K562 (cell line): ENCODE data around the gene PTPRF. TPM values are rescaled to one million over a fixed set of nuclear protein-coding genes. Genes with fewer than 3 reads are reported as not detected.

ENCODE experiments used
- ETV6 ChIP-seq, 3 experiments: fragments of 150-350 bp in 1 of 3; sonication (generic) in 1 of 3; formaldehyde crosslinking in 1 of 3; IDR thresholded peaks; 2 replicates each; pipeline versions ENCODE4 v1.6.1 to v1.8.0; 2014 to 2022; ENCODE audit warnings: borderline replicate concordance in 2 of 3, low read depth in 2 of 3, antibody characterized with exemption in 1 of 3, low read length in 1 of 3, mild to moderate bottlenecking in 1 of 3, missing genetic modification reagents in 1 of 3
- FOXA1 ChIP-seq: fragments of 450-650 bp; IDR thresholded peaks from 2 replicates; pipeline ENCODE4 v1.6.1; 2016; ENCODE audit warnings: mild to moderate bottlenecking, borderline replicate concordance
- HNRNPUL1 ChIP-seq: fragments of 200-400 bp; formaldehyde crosslinking; IDR thresholded peaks from 2 replicates; pipeline ENCODE4 v1.6.1; 2017; ENCODE audit warnings: low read length
- POU5F1 ChIP-seq: fragments of 150-350 bp; IDR thresholded peaks from 2 replicates; pipeline ENCODE4 v1.6.1; 2014; ENCODE audit warnings: borderline replicate concordance, low read length, low read depth, mild to moderate bottlenecking; ENCODE audit not compliant: partially characterized antibody
- SIX5 ChIP-seq, 2 experiments: IDR thresholded peaks; 2 replicates each; pipeline ENCODE4 v1.6.1; 2011; ENCODE audit warnings: low read length in 2 of 2, borderline replicate concordance in 1 of 2, low read depth in 1 of 2, mild to moderate bottlenecking in 1 of 2, moderate library complexity in 1 of 2; ENCODE audit not compliant: insufficient read depth in 1 of 2
- TCFL5 ChIP-seq: fragments of 250-450 bp; sonication (Bioruptor Pico); conservative IDR thresholded peaks from 2 replicates; pipeline ENCODE4 v1.6.1; 2021; ENCODE audit warnings: mild to moderate bottlenecking, moderate library complexity, matching md5 sums
- ZNF184 ChIP-seq: sonication (generic); formaldehyde crosslinking; IDR thresholded peaks from 2 replicates; pipeline ENCODE4 v1.5.0; 2020; ENCODE audit warnings: missing genetic modification reagents
- ZNF586 ChIP-seq: fragments of 450-650 bp; formaldehyde crosslinking; conservative IDR thresholded peaks from 2 replicates; pipeline ENCODE4 v1.4.0; 2020; ENCODE audit warnings: mild to moderate bottlenecking, moderate library complexity
- polyA plus RNA-seq, 8 experiments: library from polyadenylated mRNA; depleted of rRNA in 4 of 8; stranded (reverse) in 5 of 8; unstranded in 3 of 8; fragments of >200 nt; fragmentation: Nextera tagmentation in 2 of 8; fragmentation: Illumina TruSeq in 1 of 8; extraction: Ambion mirVana in 2 of 8; extraction: Trizol in 1 of 8; gene quantifications; 2 replicates each; pipeline versions ENCODE4 v1.2.1 to v1.2.3, GENCODE V29; 2011 to 2014; ENCODE audit warnings: inconsistent platforms in 1 of 8, missing spikeins in 1 of 8
- total RNA-seq, 7 experiments: library from RNA; depleted of rRNA in 6 of 7; stranded (reverse); fragments of >200 nt in 6 of 7; fragmentation: Illumina TruSeq in 2 of 7; extraction: Trizol in 2 of 7; gene quantifications; 2 replicates each; pipeline versions ENCODE4 v1.2.1 to v1.2.3, GENCODE V29; 2011 to 2021; ENCODE audit warnings: low replicate concordance in 1 of 7
- TF ChIP-seq, protein P1 (sequence below), 2 experiments: fragments of 450-650 bp in 1 of 2; IDR thresholded peaks; 2 replicates each; pipeline ENCODE4 v1.6.1; 2011 to 2017; ENCODE audit warnings: low read depth in 2 of 2, antibody characterized with exemption in 1 of 2, borderline replicate concordance in 1 of 2, low read length in 1 of 2, mild to moderate bottlenecking in 1 of 2, mixed read lengths in 1 of 2; ENCODE audit not compliant: control insufficient read depth in 1 of 2
- TF ChIP-seq, protein P2 (sequence below): fragments of 200-600 bp; sonication (generic); IDR thresholded peaks from one replicate; pipeline ENCODE4 v1.6.1; 2012; ENCODE audit warnings: mild to moderate bottlenecking, low read depth, low read length, inconsistent platforms

The PTPRF gene
- total and polyA plus RNA-seq, 9 of the 15 experiments (the other 6 are each of a cell fraction or from before 2014, with no cell fraction given): 0.13 to 4.3 (median 1.1) TPM

DNA sequence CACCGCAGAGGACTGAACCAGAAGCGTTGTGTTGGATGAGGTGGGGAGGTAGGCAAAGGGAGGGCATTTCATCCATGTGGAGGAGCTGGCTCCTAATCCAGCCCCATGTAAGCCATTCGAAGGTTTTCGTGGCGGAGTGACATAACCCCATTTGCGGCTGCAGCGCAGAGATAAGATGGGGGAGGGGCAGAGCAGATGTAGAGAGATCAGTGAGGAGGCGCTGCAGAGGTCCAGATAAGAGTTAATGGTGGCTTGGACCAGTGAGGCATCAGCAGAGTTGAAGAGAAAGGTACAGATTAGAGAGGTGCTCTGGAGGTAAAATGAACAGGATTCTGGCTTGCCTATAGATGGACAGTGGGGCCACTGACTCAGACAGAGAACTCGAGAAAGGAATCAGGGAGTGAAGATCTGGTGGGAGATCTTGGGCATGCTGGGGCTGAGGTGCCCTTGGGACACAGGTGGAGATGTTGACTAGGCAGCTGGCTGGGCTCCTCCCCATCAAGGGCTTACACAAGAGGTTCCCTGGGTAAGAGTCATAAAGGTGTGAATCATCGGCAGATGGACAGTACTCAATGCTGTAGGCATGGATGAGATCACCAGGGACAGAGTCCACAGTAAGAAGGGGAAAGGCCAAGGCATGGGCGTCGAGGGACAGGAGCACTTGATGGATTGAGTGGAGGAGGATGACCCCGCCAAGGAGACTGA is 7.8 kb upstream of the PTPRF start (continued):
- TF ChIP-seq, protein P1, sequence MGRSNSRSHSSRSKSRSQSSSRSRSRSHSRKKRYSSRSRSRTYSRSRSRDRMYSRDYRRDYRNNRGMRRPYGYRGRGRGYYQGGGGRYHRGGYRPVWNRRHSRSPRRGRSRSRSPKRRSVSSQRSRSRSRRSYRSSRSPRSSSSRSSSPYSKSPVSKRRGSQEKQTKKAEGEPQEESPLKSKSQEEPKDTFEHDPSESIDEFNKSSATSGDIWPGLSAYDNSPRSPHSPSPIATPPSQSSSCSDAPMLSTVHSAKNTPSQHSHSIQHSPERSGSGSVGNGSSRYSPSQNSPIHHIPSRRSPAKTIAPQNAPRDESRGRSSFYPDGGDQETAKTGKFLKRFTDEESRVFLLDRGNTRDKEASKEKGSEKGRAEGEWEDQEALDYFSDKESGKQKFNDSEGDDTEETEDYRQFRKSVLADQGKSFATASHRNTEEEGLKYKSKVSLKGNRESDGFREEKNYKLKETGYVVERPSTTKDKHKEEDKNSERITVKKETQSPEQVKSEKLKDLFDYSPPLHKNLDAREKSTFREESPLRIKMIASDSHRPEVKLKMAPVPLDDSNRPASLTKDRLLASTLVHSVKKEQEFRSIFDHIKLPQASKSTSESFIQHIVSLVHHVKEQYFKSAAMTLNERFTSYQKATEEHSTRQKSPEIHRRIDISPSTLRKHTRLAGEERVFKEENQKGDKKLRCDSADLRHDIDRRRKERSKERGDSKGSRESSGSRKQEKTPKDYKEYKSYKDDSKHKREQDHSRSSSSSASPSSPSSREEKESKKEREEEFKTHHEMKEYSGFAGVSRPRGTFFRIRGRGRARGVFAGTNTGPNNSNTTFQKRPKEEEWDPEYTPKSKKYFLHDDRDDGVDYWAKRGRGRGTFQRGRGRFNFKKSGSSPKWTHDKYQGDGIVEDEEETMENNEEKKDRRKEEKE (IDR thresholded peaks at IDR 0.05; ENCODE audit: borderline replicate concordance in 1 of 2, control insufficient read depth in 1 of 2, low read depth in 2 of 2, low read length in 1 of 2): peak in 1 of 2 experiments; percentile 79; a peak in 1 of 4 replicates
- TF ChIP-seq ZNF586 (CRISPR knock-in tag) (no peak), ZNF184 (CRISPR knock-in tag) (no peak), HNRNPUL1 (no peak), POU5F1 (no peak), FOXA1 (no peak), SIX5 (IDR thresholded peaks at IDR 0.05; ENCODE audit: borderline replicate concordance in 1 of 2, insufficient read depth in 1 of 2, low read depth in 1 of 2, low read length in 2 of 2) (no peak), TCFL5 (peak; percentile 83), ETV6 (IDR thresholded peaks at IDR 0.05; ENCODE audit: borderline replicate concordance in 1 of 2, low read depth in 2 of 2, low read length in 1 of 2) (peak in 1 of 2 experiments; percentile 71; a peak in 2 of 4 replicates), ETV6 (CRISPR knock-in tag; IDR thresholded peaks at IDR 0.05; ENCODE audit: borderline replicate concordance) (no peak)
- TF ChIP-seq, protein P2, sequence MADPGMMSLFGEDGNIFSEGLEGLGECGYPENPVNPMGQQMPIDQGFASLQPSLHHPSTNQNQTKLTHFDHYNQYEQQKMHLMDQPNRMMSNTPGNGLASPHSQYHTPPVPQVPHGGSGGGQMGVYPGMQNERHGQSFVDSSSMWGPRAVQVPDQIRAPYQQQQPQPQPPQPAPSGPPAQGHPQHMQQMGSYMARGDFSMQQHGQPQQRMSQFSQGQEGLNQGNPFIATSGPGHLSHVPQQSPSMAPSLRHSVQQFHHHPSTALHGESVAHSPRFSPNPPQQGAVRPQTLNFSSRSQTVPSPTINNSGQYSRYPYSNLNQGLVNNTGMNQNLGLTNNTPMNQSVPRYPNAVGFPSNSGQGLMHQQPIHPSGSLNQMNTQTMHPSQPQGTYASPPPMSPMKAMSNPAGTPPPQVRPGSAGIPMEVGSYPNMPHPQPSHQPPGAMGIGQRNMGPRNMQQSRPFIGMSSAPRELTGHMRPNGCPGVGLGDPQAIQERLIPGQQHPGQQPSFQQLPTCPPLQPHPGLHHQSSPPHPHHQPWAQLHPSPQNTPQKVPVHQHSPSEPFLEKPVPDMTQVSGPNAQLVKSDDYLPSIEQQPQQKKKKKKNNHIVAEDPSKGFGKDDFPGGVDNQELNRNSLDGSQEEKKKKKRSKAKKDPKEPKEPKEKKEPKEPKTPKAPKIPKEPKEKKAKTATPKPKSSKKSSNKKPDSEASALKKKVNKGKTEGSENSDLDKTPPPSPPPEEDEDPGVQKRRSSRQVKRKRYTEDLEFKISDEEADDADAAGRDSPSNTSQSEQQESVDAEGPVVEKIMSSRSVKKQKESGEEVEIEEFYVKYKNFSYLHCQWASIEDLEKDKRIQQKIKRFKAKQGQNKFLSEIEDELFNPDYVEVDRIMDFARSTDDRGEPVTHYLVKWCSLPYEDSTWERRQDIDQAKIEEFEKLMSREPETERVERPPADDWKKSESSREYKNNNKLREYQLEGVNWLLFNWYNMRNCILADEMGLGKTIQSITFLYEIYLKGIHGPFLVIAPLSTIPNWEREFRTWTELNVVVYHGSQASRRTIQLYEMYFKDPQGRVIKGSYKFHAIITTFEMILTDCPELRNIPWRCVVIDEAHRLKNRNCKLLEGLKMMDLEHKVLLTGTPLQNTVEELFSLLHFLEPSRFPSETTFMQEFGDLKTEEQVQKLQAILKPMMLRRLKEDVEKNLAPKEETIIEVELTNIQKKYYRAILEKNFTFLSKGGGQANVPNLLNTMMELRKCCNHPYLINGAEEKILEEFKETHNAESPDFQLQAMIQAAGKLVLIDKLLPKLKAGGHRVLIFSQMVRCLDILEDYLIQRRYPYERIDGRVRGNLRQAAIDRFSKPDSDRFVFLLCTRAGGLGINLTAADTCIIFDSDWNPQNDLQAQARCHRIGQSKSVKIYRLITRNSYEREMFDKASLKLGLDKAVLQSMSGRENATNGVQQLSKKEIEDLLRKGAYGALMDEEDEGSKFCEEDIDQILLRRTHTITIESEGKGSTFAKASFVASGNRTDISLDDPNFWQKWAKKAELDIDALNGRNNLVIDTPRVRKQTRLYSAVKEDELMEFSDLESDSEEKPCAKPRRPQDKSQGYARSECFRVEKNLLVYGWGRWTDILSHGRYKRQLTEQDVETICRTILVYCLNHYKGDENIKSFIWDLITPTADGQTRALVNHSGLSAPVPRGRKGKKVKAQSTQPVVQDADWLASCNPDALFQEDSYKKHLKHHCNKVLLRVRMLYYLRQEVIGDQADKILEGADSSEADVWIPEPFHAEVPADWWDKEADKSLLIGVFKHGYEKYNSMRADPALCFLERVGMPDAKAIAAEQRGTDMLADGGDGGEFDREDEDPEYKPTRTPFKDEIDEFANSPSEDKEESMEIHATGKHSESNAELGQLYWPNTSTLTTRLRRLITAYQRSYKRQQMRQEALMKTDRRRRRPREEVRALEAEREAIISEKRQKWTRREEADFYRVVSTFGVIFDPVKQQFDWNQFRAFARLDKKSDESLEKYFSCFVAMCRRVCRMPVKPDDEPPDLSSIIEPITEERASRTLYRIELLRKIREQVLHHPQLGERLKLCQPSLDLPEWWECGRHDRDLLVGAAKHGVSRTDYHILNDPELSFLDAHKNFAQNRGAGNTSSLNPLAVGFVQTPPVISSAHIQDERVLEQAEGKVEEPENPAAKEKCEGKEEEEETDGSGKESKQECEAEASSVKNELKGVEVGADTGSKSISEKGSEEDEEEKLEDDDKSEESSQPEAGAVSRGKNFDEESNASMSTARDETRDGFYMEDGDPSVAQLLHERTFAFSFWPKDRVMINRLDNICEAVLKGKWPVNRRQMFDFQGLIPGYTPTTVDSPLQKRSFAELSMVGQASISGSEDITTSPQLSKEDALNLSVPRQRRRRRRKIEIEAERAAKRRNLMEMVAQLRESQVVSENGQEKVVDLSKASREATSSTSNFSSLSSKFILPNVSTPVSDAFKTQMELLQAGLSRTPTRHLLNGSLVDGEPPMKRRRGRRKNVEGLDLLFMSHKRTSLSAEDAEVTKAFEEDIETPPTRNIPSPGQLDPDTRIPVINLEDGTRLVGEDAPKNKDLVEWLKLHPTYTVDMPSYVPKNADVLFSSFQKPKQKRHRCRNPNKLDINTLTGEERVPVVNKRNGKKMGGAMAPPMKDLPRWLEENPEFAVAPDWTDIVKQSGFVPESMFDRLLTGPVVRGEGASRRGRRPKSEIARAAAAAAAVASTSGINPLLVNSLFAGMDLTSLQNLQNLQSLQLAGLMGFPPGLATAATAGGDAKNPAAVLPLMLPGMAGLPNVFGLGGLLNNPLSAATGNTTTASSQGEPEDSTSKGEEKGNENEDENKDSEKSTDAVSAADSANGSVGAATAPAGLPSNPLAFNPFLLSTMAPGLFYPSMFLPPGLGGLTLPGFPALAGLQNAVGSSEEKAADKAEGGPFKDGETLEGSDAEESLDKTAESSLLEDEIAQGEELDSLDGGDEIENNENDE: no peak
